Endothelial cell of umbilical vein (primary cell): ENCODE measurements around the gene SUPT3H. TPM values are rescaled to one million over a fixed set of nuclear protein-coding genes. Genes with fewer than 3 reads are reported as not detected.

Source experiments
- BruUV-seq: library from RNA; stranded (reverse); fragments of 400-500 nt; replicated peaks from 2 replicates; lab custom pipeline; 2021; lab: Mats Ljungman, UMichigan
- CTCF ChIA-PET: fragments of 300-600, 350-600 bp; sonication (Branson Sonifier 250); formaldehyde crosslinking; loops from one replicate; lab custom pipeline; 2021; ENCODE audit warnings: antibody characterized with exemption, inconsistent platforms; lab: Charles Lee
- POLR2A ChIA-PET: fragments of 300-600, 350-600 bp; sonication (Branson Sonifier 250); formaldehyde crosslinking; loops from one replicate; lab custom pipeline; 2021; ENCODE audit warnings: antibody characterized with exemption, inconsistent platforms; lab: Charles Lee
- DNase-seq: peaks from one replicate; pipeline ENCODE4 v3.0.0-alpha.2; 2011; ENCODE audit warnings: low read depth, low spot score
- FAIRE-seq: peaks from 2 replicates; lab custom pipeline; 2011; peaks lifted over from hg19 to GRCh38; lab: Jason Lieb, UNC
- H2AFZ ChIP-seq: 2 replicates; pipeline ENCODE4 v1.6.0; 2012; ENCODE audit warnings: low read depth, low read length, control low read depth, inconsistent platforms
- H3K27ac ChIP-seq: 2 replicates; pipeline ENCODE4 v1.5.1; 2011; ENCODE audit warnings: low read depth, mild to moderate bottlenecking, control low read depth, low read length, moderate library complexity; ENCODE audit not compliant: insufficient read depth
- H3K27me3 ChIP-seq, 2 experiments: 2 replicates each; pipeline versions ENCODE4 v1.6.0 to v1.6.1; 2011; ENCODE audit warnings: low read length in 2 of 2, mixed read lengths in 1 of 2; ENCODE audit not compliant: control insufficient read depth in 2 of 2, insufficient read depth in 2 of 2
- H3K36me3 ChIP-seq, 2 experiments: 2 replicates in 1 of 2; 3 replicates in 1 of 2; pipeline ENCODE4 v1.5.1; 2011; ENCODE audit warnings: low read length in 2 of 2, mild to moderate bottlenecking in 1 of 2, moderate library complexity in 1 of 2; ENCODE audit not compliant: control insufficient read depth in 2 of 2, insufficient read depth in 2 of 2; ENCODE audit errors: extremely low read depth in 1 of 2
- H3K4me1 ChIP-seq: 3 replicates; pipeline ENCODE4 v1.5.1; 2011; ENCODE audit warnings: mild to moderate bottlenecking, low read length; ENCODE audit not compliant: control insufficient read depth, insufficient read depth; ENCODE audit errors: extremely low read depth
- H3K4me2 ChIP-seq: 2 replicates; pipeline ENCODE4 v1.6.1; 2011; ENCODE audit warnings: low read length, control low read depth, mixed read lengths; ENCODE audit not compliant: insufficient read depth
- H3K4me3 ChIP-seq, 3 experiments: fragments of 200-600 bp in 1 of 3; sonication (generic), shearing (Covaris generic) in 1 of 3; replicated peaks in 1 of 3; 2 replicates each; pipeline ENCODE4 v1.5.1; 2011 to 2016; ENCODE audit warnings: control low read depth in 3 of 3, low read length in 3 of 3, mild to moderate bottlenecking in 2 of 3, inconsistent platforms in 1 of 3, low read depth in 1 of 3, moderate library complexity in 1 of 3; ENCODE audit not compliant: insufficient read depth in 1 of 3
- H3K79me2 ChIP-seq: 2 replicates; pipeline ENCODE4 v1.6.0; 2012; ENCODE audit warnings: low read length, inconsistent platforms; ENCODE audit not compliant: control insufficient read depth, insufficient read depth
- H3K9ac ChIP-seq: replicated peaks from 2 replicates; pipeline ENCODE3; 2011; ENCODE audit warnings: low read length, control low read depth; ENCODE audit not compliant: insufficient read depth; ENCODE audit errors: extremely low read depth
- H3K9me1 ChIP-seq: replicated peaks from 3 replicates; pipeline ENCODE4 v1.6.0; 2011; ENCODE audit warnings: mild to moderate bottlenecking, low read length; ENCODE audit not compliant: control insufficient read depth, insufficient read depth; ENCODE audit errors: extremely low read depth
- H3K9me3 ChIP-seq: replicated peaks from 2 replicates; pipeline ENCODE4 v1.5.1; 2012; ENCODE audit warnings: low read length, inconsistent platforms; ENCODE audit not compliant: control insufficient read depth, insufficient read depth
- H4K20me1 ChIP-seq: replicated peaks from 2 replicates; pipeline ENCODE3; 2011; ENCODE audit warnings: mild to moderate bottlenecking, low read length; ENCODE audit not compliant: control insufficient read depth, insufficient read depth; ENCODE audit errors: extremely low read depth
- EZH2 ChIP-seq: IDR thresholded peaks from 2 replicates; pipeline ENCODE4 v1.6.1; 2012; ENCODE audit warnings: borderline replicate concordance, low read depth, mild to moderate bottlenecking, moderate library complexity, low read length, inconsistent platforms; ENCODE audit not compliant: severe bottlenecking
- FOS ChIP-seq: IDR thresholded peaks from 2 replicates; pipeline ENCODE4 v1.6.1; 2011; ENCODE audit warnings: mild to moderate bottlenecking, low read length, moderate library complexity, borderline replicate concordance; ENCODE audit not compliant: insufficient read depth
- GATA2 ChIP-seq: IDR thresholded peaks from 2 replicates; pipeline ENCODE4 v1.7.0; 2011; ENCODE audit warnings: low read depth, mild to moderate bottlenecking, moderate library complexity, mixed read lengths, low read length; ENCODE audit not compliant: insufficient read length, insufficient read depth
- JUN ChIP-seq: IDR thresholded peaks from 2 replicates; pipeline ENCODE4 v1.6.1; 2011; ENCODE audit warnings: borderline replicate concordance, low read depth; ENCODE audit not compliant: insufficient read length, insufficient read depth
- MYC ChIP-seq: IDR thresholded peaks from one replicate; pipeline ENCODE4 v1.6.1; 2011; ENCODE audit warnings: mild to moderate bottlenecking, low read depth, low read length
- POLR2A ChIP-seq: IDR thresholded peaks from 2 replicates; pipeline ENCODE4 v1.6.1; 2012; ENCODE audit warnings: low read depth, mild to moderate bottlenecking, control low read depth, low read length
- POLR2AphosphoS5 ChIP-seq: IDR thresholded peaks from 2 replicates; pipeline ENCODE4 v1.6.1; 2012; ENCODE audit warnings: low read depth, mild to moderate bottlenecking, control low read depth, low read length, moderate library complexity; ENCODE audit not compliant: insufficient read depth
- dilution Hi-C: fragments of 300-500 bp; cut with MboI; formaldehyde crosslinking; loops from one replicate; pipeline ENCODE4 v1.15.0; 2019; ENCODE audit warnings: low sequenced_read_pairs; ENCODE audit not compliant: extremely low pct_ligation_motif_present
- intact Hi-C: fragments of 100-400 bp; cut with micrococcal nuclease; formaldehyde crosslinking; loops from one replicate; pipeline ENCODE4 v1.10.0; 2022
- polyA plus RNA-seq, 4 experiments: library from polyadenylated mRNA; depleted of rRNA in 3 of 4; stranded (reverse) in 3 of 4; unstranded in 1 of 4; fragments of >200 nt; gene quantifications; 2 replicates each; pipeline versions ENCODE4 v1.2.1 to v1.2.3, GENCODE V29; 2011 to 2012; ENCODE audit warnings: missing spikeins in 1 of 4
- total RNA-seq: library from RNA; stranded (reverse); gene quantifications from 2 replicates; pipeline ENCODE4 v1.2.3, GENCODE V29; 2021
- TF ChIP-seq, protein P1 (sequence below): IDR thresholded peaks from 2 replicates; pipeline ENCODE4 v1.6.1; 2011; ENCODE audit not compliant: insufficient read depth, insufficient read length
- TF ChIP-seq, protein P2 (sequence below), 2 donors: IDR thresholded peaks; 1 replicate in 1 of 2; 2 replicates in 1 of 2; pipeline ENCODE4 v1.5.1; 2011; ENCODE audit warnings: low read length in 2 of 2, mild to moderate bottlenecking in 2 of 2, moderate library complexity in 2 of 2, control low read depth in 1 of 2, inconsistent platforms in 1 of 2, low read depth in 1 of 2; ENCODE audit not compliant: insufficient read depth in 1 of 2; ENCODE audit errors: extremely low read depth in 1 of 2

SUPT3H gene
- total and polyA plus RNA-seq, 2 donors (not counting 3 experiments of a cell fraction or from before 2014, with no cell fraction given): 8.3 to 9.8 TPM

DNA sequence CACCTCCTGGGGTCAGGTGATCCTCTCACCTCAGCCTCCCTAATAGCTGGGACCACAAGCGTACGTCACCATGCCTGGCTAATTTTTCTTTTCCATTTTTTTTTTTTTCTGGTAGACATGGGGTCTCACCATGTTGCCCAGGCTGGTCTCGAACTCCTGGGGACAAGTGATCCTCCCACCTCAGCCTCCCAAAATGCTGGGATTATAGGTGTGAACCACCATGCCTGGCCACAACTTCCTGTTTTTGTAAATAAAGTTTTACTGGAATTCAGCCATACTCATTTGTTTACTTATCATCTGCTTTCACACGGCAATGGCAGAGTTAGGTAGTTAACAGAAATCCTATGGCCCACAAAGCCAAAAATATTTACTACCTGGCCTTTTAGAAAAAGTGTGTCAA, 57.4 kb downstream of the SUPT3H start:
- no peak for DNase-seq
- no peak overlapping the region for H3K4me2 ChIP-seq
- no peak overlapping the region for H3K4me3 ChIP-seq
- H3K4me1 ChIP-seq: no peaks in the 10 kb centered on the region
- ChIA-PET POLR2A (no interaction called here), CTCF (no interaction called here)
- H3K36me3 ChIP-seq: no peaks in the 10 kb centered on the region
- no peaks in the 10 kb centered on the region for H3K9me3 ChIP-seq
- TF ChIP-seq JUN: no peak
- TF ChIP-seq EZH2: no peak
- no peak for TF ChIP-seq FOS
- no peak for TF ChIP-seq POLR2A
- TF ChIP-seq MYC: no peak
- TF ChIP-seq, protein P1, sequence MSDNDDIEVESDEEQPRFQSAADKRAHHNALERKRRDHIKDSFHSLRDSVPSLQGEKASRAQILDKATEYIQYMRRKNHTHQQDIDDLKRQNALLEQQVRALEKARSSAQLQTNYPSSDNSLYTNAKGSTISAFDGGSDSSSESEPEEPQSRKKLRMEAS: no peak
- TF ChIP-seq, protein P2, sequence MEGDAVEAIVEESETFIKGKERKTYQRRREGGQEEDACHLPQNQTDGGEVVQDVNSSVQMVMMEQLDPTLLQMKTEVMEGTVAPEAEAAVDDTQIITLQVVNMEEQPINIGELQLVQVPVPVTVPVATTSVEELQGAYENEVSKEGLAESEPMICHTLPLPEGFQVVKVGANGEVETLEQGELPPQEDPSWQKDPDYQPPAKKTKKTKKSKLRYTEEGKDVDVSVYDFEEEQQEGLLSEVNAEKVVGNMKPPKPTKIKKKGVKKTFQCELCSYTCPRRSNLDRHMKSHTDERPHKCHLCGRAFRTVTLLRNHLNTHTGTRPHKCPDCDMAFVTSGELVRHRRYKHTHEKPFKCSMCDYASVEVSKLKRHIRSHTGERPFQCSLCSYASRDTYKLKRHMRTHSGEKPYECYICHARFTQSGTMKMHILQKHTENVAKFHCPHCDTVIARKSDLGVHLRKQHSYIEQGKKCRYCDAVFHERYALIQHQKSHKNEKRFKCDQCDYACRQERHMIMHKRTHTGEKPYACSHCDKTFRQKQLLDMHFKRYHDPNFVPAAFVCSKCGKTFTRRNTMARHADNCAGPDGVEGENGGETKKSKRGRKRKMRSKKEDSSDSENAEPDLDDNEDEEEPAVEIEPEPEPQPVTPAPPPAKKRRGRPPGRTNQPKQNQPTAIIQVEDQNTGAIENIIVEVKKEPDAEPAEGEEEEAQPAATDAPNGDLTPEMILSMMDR (IDR thresholded peaks at IDR 0.05; ENCODE audit: extremely low read depth in 1 of 2, insufficient read depth in 1 of 2, low read depth in 1 of 2, low read length in 2 of 2): no peak
- no peak for TF ChIP-seq POLR2AphosphoS5
- no peak for TF ChIP-seq GATA2
- no TSS peak for BruUV-seq
- no peaks in the 10 kb centered on the region for H4K20me1 ChIP-seq
- no peaks in the 10 kb centered on the region for H3K27me3 ChIP-seq
- H3K27ac ChIP-seq: no peak overlapping the region
- FAIRE-seq: no peak
- no peak overlapping the region for H2AFZ ChIP-seq
- no peaks in the 10 kb centered on the region for H3K9me1 ChIP-seq
- H3K79me2 ChIP-seq: no peaks in the 10 kb centered on the region
- intact Hi-C loops: no loop called here
- H3K9ac ChIP-seq: no peak overlapping the region
- dilution Hi-C loops: no loop called here
